Activated CD8-positive, alpha-beta memory T cell treated with anti-CD3 and anti-CD28 coated beads, Interleukin-2, amount 50 U/mL, for 4 hours (primary cell): ENCODE measurements around the gene DGKG.

Source experiments
- DNase-seq: peaks from one replicate; pipeline ENCODE4 v3.0.0-alpha.2; 2020

Gene DGKG

DNA sequence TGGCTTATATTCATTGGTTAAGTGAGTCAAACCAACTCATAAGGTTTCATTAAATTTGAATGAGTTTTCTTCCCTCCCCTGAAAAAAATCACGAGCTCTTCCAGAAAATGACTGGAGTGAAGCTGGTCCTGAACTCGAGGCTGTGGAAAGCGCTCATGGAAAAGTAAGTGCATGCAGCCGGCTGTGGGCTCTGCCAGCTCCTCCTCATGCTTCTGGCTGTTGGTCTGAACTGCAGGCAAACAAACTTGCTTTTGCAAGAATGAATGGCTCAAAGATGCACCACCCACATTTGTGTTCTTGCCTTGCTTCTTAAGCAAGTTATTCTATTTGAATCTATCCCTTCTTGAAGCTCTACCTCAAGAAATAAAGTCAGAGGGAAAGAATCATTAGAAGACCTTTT, 259.3 kb downstream of the DGKG start:
- no peak for DNase-seq

DNA sequence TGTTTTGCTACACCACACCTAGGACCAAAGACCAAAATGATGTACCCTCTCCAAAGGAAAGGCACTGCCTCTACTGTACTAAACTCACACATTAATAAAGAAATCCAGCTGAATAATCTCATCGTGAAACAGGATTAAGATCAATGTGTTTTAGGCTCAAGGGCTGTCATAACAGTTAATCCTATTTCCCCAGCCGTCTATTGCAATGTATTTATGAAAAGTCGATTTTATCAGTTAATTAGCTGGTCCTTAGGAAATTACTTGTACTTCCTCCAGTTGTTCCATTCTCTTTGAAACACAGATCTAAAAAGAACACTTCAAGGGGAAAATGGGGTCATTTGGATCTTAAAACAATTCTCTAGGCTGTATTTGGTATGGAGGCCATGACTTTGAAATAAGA, 261.6 kb downstream of the DGKG start:
- DNase-seq: no peak

- no peak for DNase-seq
Observed at GRCh38 chr3:186099178-186099577, 262.9 kb downstream of the DGKG start.

GRCh38 chr3:186098740-186099139, 263.3 kb downstream of the DGKG start:
- no peak for DNase-seq

- no peak for DNase-seq
Observed at GRCh38 chr3:186097663-186098451, 264.2 kb downstream of the DGKG start.

DNA sequence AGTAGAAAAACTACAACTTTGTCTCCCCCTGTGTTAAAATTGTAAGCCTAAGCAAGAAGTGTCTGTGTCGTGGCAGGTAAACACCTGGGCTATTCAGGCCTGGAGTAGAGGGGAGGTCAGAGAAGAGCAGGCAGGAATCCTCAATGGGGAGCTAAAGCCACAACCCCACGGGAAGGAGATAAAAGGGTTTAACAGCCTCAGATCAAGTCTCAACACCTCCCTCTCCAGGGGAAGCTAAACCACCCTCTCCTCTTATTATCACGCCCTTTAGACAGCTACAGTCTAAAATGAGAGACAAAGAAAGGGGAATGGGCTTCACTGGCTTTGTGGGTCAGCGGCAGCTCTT, 264.7 kb downstream of the DGKG start:
- no peak for DNase-seq
